GM19328 (cell line): ENCODE results near the gene PANX2.

Experiments used
- ATAC-seq: cut with Tn5 transposase; IDR thresholded peaks from one replicate; pipeline ENCODE4 v1.9.1; 2021; ENCODE audit warnings: mild to moderate bottlenecking, moderate library complexity; ENCODE audit not compliant: unreplicated experiment

PANX2 gene

GRCh38 chr22:50226063-50226874 lies 55.7 kb downstream of the PANX2 start:
- no peak for ATAC-seq

- ATAC-seq: no peak
Measured at GRCh38 chr22:50226875-50227165, 56.3 kb downstream of the PANX2 start.

GRCh38 chr22:50227579-50228215 lies 57.2 kb downstream of the PANX2 start:
- no peak for ATAC-seq

- no peak for ATAC-seq
Measured at GRCh38 chr22:50228366-50228765, 57.8 kb downstream of the PANX2 start.

DNA sequence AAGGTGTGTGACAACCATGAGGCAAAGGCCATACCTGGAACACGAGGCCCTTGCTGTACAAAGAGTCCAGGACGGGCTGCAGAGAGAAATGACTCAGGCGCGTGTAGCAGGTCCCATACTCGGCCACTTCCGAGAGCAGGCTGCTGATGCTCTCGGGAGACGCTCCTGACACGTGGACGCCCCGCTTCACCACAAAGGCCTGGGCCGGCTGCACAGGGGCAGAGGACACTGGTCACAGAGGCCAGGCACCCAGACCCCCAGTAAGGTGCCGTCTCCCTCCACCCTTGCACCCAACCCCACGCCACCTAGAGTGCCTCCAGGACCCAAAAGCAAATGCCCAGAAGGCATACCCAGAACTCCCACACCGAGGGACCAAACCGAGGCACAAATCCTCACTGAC lies 58.8 kb downstream of the PANX2 start:
- ATAC-seq: no peak
